ENCODE data around the gene MCTP2.

The MCTP2 gene

DNA sequence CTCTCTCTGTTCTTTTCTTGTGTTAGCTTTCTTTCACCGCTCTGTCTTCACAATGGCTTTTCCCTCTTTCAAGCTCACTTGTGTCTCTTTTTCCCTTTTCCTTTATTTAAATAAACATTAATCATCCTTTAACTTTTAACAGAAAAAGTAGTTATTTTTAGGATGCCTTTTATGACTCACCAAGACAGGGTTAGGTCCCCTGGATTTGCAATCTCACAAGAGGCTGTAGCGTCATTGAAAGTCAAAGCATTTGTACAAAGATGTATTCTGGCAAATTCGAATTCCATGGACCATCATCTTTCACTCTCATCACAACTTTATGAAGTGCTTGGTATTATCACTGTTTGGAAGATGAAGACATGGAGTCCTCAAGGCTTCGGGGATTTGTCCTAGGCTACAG, 34.8 kb upstream of the MCTP2 start:
- H3K4me3 ChIP-seq (ENCODE audit: low read depth, low read length) = no peak overlapping the region
- no peak for DNase-seq (ENCODE audit: low read depth)
- TF ChIP-seq, protein P1, sequence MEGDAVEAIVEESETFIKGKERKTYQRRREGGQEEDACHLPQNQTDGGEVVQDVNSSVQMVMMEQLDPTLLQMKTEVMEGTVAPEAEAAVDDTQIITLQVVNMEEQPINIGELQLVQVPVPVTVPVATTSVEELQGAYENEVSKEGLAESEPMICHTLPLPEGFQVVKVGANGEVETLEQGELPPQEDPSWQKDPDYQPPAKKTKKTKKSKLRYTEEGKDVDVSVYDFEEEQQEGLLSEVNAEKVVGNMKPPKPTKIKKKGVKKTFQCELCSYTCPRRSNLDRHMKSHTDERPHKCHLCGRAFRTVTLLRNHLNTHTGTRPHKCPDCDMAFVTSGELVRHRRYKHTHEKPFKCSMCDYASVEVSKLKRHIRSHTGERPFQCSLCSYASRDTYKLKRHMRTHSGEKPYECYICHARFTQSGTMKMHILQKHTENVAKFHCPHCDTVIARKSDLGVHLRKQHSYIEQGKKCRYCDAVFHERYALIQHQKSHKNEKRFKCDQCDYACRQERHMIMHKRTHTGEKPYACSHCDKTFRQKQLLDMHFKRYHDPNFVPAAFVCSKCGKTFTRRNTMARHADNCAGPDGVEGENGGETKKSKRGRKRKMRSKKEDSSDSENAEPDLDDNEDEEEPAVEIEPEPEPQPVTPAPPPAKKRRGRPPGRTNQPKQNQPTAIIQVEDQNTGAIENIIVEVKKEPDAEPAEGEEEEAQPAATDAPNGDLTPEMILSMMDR (IDR thresholded peaks at IDR 0.05; ENCODE audit: insufficient read depth, low read depth, low read length, missing control alignments) = no peak

DNA sequence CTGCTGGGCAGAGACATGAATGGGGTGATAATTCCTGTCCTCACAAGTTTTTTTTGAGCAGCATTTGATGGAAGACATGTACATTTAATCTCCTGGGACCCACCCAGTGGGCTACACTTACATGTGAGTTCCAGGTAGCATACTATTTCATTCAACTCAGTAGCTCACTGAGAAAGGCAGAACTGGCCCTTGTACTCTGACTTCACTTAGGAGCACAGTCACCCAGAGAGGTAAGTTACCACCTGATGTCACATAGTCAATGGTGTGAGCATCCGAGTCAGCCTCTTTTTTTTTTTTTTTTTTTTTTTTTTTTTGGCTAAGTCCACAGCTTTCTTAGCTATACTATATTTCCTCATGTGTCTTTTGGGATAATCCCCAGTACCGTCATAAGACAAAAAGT, 32.7 kb upstream of the MCTP2 start:
- H3K4me3 ChIP-seq (ENCODE audit: low read depth, low read length) = no peak overlapping the region
- TF ChIP-seq, protein P1 (IDR thresholded peaks at IDR 0.05; ENCODE audit: insufficient read depth, low read depth, low read length, missing control alignments) = no peak
- no peak for DNase-seq (ENCODE audit: low read depth)

DNA sequence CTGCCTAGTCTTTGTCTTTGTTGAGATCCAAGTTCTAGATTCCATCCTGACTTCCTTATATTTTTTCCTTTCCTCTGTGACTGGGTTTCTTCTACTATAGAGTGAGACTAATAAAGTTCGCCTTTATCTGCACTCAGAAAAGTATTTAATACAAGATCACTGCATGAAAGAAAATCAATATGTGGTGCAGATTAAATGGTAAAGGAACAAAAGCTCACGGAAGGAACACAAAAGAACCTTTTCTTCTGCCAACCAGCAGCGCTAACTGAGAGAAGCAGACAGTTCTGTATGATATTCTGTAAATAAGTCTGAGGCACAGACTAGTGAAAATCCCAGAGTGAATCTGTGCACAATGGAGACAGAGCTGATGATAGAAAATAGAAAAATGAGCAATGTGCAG, 31.6 kb upstream of the MCTP2 start:
- TF ChIP-seq, protein P1 (IDR thresholded peaks at IDR 0.05; ENCODE audit: insufficient read depth, low read depth, low read length, missing control alignments) = no peak
- H3K4me3 ChIP-seq (ENCODE audit: low read depth, low read length) = no peak overlapping the region
- no peak for DNase-seq (ENCODE audit: low read depth)

DNA sequence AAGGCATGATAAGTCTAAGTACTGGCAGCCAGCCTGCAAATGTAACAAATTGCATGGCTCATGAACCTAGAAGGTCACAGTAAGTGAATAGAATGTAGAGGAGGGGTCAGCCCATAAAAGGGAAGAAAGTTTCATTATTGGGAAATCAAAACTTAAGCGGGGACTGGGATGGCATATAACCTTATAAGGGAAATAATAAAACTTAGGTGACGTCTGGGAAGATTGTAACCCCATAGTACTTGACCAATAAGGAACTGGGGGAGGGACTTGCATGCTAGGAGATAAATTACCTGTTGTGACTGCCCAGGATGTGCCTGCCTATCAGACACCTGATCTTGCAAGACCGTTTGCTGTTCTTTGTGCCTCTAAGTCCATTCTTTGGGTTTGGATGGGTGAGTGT, 28.1 kb upstream of the MCTP2 start:
- no peak overlapping the region for H3K4me3 ChIP-seq (ENCODE audit: low read depth, low read length)
- no peak for DNase-seq (ENCODE audit: low read depth)
- TF ChIP-seq, protein P1 (IDR thresholded peaks at IDR 0.05; ENCODE audit: insufficient read depth, low read depth, low read length, missing control alignments) = no peak

DNA sequence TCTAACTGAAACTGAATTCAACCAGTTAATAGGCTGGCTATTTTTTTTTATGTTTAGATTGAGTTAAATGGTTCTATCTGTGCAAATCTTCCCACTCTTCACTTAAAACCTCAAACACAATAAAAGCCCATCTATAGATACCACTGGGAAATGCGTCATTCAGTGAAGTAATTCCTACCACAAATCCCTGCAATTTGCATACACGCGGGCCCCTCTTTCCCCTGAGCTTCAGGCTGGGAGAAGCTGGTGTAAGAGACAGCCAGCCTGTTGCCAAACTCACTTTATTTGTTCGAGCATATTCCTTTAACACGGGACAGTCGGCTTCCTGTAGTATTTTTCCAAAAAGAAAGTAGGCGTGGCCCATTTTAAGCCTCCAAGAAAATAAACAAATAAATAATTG, 26.0 kb upstream of the MCTP2 start:
- TF ChIP-seq, protein P1 (IDR thresholded peaks at IDR 0.05; ENCODE audit: insufficient read depth, low read depth, low read length, missing control alignments) = no peak
- H3K4me3 ChIP-seq (ENCODE audit: low read depth, low read length) = no peak overlapping the region
- no peak for DNase-seq (ENCODE audit: low read depth)

DNA sequence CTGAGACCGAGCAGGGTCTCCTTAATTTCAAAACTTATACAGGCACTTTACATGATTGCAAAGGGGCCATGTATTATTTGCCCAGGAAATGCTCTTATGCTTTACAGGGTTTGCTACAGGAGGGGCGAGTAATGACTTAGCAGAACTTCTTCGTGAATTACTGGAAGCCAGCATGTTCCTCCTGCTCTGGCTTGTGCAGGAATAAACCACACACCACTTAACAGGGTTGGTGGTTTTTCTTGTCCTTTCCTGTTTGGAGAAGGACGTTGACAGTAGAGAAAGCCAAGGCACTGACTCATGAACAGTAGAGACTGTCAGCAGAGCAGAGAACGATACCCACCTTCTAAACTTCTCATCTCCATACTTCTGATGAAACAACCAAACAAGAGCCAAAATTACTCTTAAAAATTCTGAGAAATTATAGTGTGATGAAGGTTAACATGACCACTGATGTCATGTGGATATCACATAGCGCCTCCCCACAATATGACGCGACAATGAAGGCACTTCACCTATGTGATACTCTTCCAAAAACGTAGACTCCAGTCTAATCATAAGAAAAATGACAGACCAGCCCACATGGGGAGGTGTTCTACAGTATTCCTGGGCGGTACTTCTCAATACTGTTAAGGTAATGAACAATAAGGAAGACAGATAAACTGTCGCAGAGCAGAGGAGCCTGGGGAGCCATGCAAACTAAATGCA, 24.7 kb upstream of the MCTP2 start:
- TF ChIP-seq, protein P1 (IDR thresholded peaks at IDR 0.05; ENCODE audit: insufficient read depth, low read depth, low read length, missing control alignments) = no peak

DNA sequence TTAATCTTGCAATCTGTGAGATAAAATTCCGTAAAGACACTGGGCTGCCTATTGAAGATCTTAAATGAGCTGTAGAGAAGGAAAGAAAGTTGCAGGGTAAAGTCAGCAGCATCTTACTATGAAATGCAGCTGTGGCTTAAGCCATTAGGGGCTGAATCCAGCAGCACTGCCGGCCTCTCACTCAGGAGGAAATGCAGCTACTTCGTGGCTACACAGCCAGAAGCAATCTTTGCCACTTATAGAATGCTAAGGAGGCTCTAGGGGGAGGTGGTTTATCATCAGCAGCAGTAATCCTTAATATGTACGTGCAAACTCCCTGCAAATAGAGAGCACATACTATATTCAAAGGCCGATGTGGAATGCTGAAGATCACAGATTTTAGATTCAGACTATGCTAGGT, 19.1 kb upstream of the MCTP2 start:
- no peak for DNase-seq (ENCODE audit: low read depth)
- TF ChIP-seq, protein P1 (IDR thresholded peaks at IDR 0.05; ENCODE audit: insufficient read depth, low read depth, low read length, missing control alignments) = no peak
- no peak overlapping the region for H3K4me3 ChIP-seq (ENCODE audit: low read depth, low read length)

More for the DNA sequence above, 24.7 kb upstream of the MCTP2 start:
- H3K4me3 ChIP-seq (ENCODE audit: low read depth, low read length) = no peak overlapping the region
- no peak for DNase-seq (ENCODE audit: low read depth)

Data from GM12865 (cell line).